Mammary epithelial cell (primary cell): ENCODE measurements around the gene SMC1B.

ENCODE experiments used
- EZH2 ChIP-seq: IDR thresholded peaks from 2 replicates; pipeline ENCODE4 v1.6.1; 2012; ENCODE audit warnings: low read length, inconsistent platforms, borderline replicate concordance
- TF ChIP-seq, protein P1 (sequence below), 2 donors: IDR thresholded peaks in 1 of 2; conservative IDR thresholded peaks in 1 of 2; 2 replicates each; pipeline ENCODE4 v1.5.1; 2011 to 2012; ENCODE audit warnings: inconsistent platforms in 2 of 2, low read length in 2 of 2, mild to moderate bottlenecking in 2 of 2, control low read depth in 1 of 2, low read depth in 1 of 2; ENCODE audit not compliant: insufficient read depth in 1 of 2; ENCODE audit errors: extremely low read depth in 1 of 2

DNA sequence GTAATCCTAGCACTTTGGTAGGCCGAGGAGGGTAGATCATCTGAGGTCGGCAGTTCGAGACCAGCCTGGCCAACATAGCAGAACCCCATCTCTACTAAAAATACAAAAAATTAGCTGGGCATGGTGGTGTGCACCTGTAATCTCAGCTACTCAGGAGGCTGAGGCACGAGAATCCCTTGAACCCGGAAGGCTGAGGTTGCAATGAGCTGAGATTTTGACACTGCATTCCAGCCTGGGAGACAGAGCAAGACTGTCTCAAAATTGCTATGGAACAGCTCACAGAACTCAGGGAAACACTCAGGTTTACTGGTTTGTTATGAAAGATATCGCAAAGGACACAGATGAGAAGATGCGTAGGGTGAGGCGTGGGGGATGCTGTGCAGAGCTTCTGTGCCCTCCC lies 101.0 kb downstream of the SMC1B start:
- TF ChIP-seq, protein P1, sequence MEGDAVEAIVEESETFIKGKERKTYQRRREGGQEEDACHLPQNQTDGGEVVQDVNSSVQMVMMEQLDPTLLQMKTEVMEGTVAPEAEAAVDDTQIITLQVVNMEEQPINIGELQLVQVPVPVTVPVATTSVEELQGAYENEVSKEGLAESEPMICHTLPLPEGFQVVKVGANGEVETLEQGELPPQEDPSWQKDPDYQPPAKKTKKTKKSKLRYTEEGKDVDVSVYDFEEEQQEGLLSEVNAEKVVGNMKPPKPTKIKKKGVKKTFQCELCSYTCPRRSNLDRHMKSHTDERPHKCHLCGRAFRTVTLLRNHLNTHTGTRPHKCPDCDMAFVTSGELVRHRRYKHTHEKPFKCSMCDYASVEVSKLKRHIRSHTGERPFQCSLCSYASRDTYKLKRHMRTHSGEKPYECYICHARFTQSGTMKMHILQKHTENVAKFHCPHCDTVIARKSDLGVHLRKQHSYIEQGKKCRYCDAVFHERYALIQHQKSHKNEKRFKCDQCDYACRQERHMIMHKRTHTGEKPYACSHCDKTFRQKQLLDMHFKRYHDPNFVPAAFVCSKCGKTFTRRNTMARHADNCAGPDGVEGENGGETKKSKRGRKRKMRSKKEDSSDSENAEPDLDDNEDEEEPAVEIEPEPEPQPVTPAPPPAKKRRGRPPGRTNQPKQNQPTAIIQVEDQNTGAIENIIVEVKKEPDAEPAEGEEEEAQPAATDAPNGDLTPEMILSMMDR (conservative IDR thresholded peaks at IDR 0.05 in 1 of 2, IDR thresholded peaks at IDR 0.05 in 1 of 2; ENCODE audit: extremely low read depth in 1 of 2, insufficient read depth in 1 of 2, low read depth in 1 of 2, low read length in 2 of 2), result no peak
- no peak for TF ChIP-seq EZH2
